ENCODE measurements around the gene LIPI.

- TF ChIP-seq YY1 (IDR thresholded peaks at IDR 0.05; ENCODE audit: low read depth) (no peak), CTCF (IDR thresholded peaks at IDR 0.05) (no peak), MAX (IDR thresholded peaks at IDR 0.05; ENCODE audit: low read depth) (no peak), POLR2AphosphoS5 (IDR thresholded peaks at IDR 0.05; ENCODE audit: low read depth, low read length) (no peak)
Measured at GRCh38 chr21:14236180-14236579, 25.4 kb upstream of the LIPI start.

All from SK-N-SH (cell line).